ENCODE measurements around the gene BPIFB2.

GRCh38 chr20:32980990-32981389 is 26.5 kb upstream of the BPIFB2 start:
- TF ChIP-seq, protein P1, sequence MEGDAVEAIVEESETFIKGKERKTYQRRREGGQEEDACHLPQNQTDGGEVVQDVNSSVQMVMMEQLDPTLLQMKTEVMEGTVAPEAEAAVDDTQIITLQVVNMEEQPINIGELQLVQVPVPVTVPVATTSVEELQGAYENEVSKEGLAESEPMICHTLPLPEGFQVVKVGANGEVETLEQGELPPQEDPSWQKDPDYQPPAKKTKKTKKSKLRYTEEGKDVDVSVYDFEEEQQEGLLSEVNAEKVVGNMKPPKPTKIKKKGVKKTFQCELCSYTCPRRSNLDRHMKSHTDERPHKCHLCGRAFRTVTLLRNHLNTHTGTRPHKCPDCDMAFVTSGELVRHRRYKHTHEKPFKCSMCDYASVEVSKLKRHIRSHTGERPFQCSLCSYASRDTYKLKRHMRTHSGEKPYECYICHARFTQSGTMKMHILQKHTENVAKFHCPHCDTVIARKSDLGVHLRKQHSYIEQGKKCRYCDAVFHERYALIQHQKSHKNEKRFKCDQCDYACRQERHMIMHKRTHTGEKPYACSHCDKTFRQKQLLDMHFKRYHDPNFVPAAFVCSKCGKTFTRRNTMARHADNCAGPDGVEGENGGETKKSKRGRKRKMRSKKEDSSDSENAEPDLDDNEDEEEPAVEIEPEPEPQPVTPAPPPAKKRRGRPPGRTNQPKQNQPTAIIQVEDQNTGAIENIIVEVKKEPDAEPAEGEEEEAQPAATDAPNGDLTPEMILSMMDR (IDR thresholded peaks at IDR 0.05; ENCODE audit: poor library complexity, severe bottlenecking) = no peak
- TF ChIP-seq MXI1 (conservative IDR thresholded peaks at IDR 0.05; ENCODE audit: poor library complexity, severe bottlenecking) (no peak), REST (IDR thresholded peaks at IDR 0.05; ENCODE audit: borderline replicate concordance) (no peak), EP300 (conservative IDR thresholded peaks at IDR 0.05; ENCODE audit: poor library complexity, severe bottlenecking) (no peak), RAD21 (conservative IDR thresholded peaks at IDR 0.05) (no peak), EZH2 (IDR thresholded peaks at IDR 0.05; ENCODE audit: borderline replicate concordance, insufficient read depth, low read length, poor library complexity, severe bottlenecking) (no peak), POLR2AphosphoS5 (IDR thresholded peaks at IDR 0.05) (no peak)

Data from neural cell (in vitro differentiated cells).